GM19193 (cell line): ENCODE measurements around the gene FYB2.

Experiments used
- POLR2A ChIP-seq: IDR thresholded peaks from 4 replicates; pipeline ENCODE4 v1.6.1; 2011; ENCODE audit not compliant: insufficient read depth, insufficient read length; ENCODE audit errors: extremely low read depth

The FYB2 gene

GRCh38 chr1:56837244-56837939 is 18.2 kb upstream of the FYB2 start:
- TF ChIP-seq POLR2A = no peak

DNA sequence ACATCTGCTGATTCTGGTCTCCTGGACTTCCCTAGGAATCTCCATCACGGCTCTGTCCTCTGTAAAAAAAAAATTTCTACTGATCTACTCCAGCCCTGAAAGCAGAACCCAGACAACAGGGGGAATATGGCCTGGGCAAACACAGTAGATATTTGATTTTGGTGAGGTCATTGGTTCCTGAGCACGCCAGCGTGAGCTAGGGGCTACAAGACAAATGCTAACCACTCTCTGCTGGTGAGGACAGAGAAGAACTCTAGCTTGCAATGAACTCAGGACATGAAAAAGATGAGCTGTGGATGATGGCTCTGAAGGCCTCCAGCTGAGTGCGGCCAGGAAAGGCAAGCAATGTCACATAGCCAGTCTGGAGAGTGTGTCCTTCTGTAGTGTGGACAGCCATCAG is 17.2 kb upstream of the FYB2 start:
- no peak for TF ChIP-seq POLR2A

DNA sequence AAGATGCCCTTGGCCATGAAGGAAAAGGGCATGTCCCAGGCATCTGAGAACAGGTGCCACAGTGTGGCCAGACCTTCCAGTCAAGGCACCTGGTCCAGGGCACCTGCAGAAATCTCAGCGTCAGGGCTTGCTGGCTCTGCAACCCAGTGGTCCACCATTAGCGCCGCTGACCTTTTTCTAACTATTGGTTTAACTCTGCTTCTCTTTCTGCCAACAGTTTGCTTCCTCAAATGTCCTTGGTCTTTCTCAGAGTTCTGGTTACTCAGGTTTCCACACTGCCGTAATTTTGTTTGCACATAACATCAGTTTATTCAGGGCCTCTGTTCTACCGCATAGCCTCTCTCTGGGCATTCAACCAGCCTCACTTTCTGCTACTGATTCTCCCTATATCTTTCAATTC is 16.5 kb upstream of the FYB2 start:
- no peak for TF ChIP-seq POLR2A

DNA sequence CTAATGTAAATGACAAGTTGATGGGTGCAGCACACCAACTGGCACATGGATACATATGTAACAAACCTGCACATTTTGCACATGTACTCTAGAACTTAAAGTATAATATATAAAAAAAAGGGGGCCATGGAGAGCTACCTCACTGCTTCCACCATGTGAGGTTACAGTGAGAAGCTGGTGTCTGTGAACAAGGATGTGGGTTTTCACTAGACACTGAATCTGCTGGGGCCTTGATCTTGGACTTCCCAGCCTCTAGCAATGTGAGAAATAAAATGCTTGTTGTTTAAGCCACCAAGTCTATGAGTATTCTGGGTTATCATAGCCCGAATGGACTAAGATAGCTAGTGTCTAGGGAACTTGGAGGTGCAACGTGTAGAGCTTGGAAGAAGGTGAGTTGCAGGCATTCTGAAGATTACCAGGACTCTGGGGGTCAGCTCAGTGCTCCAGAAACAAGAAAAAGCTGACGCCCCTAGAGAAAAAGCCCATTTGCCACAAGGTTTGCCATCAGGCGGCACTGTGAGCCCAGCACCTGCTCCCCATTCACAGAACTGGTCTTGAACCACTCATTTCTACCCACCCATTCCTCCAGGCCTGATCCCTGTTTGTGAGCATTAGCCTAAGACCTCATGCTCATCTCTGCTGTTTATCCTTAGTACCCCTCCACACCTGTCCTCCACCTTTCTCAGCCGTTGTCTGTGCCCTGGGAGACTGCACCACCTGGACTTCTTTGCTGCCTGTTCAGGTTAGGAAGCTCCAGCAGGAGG is 15.1 kb upstream of the FYB2 start:
- TF ChIP-seq POLR2A = no peak

- no peak for TF ChIP-seq POLR2A
Measured at GRCh38 chr1:56833088-56833487, 13.9 kb upstream of the FYB2 start.

- TF ChIP-seq POLR2A = no peak
Measured at GRCh38 chr1:56831871-56832693, 12.9 kb upstream of the FYB2 start.

DNA sequence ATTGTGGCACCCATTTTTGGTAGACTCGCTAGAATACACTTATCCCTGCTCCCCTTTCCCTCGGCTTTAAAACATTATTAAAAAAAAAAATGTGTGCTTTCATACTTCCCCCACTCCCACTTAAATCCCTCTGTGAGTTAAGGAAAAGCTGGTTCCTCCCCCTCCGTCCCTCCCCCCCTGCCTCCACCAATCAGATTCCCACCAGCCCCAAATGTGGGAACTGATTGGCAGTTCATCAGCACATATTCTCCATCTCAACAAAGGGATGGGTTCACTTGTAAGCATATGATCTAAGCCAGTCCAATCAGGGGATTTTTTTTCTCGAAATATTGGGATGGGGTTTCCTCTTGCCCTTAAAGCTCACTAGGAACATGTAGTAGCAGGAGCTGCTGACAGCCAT is 10.8 kb upstream of the FYB2 start:
- no peak for TF ChIP-seq POLR2A

DNA sequence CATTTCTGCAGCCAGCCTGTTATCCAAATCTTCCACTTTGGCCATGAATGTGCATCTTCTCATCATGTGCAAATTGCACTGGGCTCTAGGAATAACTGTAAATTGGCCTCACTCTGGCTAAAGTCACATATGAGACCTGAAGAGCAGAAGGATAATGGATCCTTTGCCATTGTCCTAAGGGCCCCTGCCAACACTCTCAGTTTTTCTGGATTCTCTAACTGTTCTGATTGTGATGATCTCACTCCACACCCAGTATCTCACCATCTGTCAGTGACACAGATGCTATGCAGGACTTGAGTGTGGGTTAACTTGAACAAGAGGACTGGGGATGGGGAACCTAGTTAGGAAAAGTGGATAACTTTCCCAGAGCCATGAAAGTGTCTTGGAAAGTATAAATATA is 8.5 kb upstream of the FYB2 start:
- no peak for TF ChIP-seq POLR2A

DNA sequence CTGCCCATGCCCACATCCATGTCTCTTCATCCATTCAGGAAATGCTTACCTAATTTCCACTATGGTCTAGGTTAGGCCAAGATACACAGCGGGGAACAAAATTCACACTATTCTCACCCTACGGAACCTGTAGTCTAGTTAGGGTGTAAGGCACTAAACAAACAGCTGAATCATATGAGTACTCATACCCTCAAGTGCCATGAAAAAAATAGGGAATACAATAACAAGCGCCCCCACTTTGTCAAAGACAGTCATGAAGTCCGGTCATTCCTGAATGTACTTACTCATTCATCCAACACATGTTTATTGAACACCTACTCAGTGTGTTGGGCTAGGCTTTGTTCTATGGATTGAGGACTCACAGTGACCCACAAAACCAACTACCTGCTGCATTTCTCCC is 6.2 kb upstream of the FYB2 start:
- no peak for TF ChIP-seq POLR2A

GRCh38 chr1:56824938-56825337 is 5.7 kb upstream of the FYB2 start:
- TF ChIP-seq POLR2A = no peak

- TF ChIP-seq POLR2A = no peak
Measured at GRCh38 chr1:56824271-56824670, 5.1 kb upstream of the FYB2 start.

DNA sequence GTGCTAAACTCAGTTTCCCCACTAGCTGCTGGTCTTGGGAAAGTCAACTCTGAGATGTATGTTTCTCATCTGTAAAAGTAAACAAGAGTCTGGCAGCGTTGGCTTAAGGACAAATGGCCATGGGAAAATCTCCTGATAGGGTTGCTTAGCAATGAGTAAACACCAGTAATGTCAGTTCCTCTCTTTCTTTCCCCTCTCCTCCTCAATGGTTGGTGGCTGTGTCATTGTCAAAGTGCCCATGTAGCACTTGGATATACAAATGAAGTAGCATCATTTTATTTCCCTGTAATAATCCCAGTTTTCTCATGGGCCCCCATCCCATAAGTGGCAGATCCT is 2.2 kb upstream of the FYB2 start:
- no peak for TF ChIP-seq POLR2A

GRCh38 chr1:56820755-56821461 is 1.7 kb upstream of the FYB2 start:
- no peak for TF ChIP-seq POLR2A

GRCh38 chr1:56817716-56818463 is 1.3 kb downstream of the FYB2 start:
- no peak for TF ChIP-seq POLR2A
